Cerebellar nuclear complex (tissue), 1 donor: Measurements from ENCODE around the gene PURB.
"Not testable (repeated sequence)": the region's sequence is repeated elsewhere in the genome, so short reads cannot be mapped to it uniquely, and the experiment has no call there.

Experiments
- DNase-seq, 2 experiments: peaks; one replicate each; lab custom pipeline; 2025; lab: John Stamatoyannopoulos, UW

Gene PURB

GRCh38 chr7:44885394-44886317 is at the start of gene PURB:
TSS of gene PURB (minus strand) at chr7:44885530. CDS start at chr7:44885348, 182 bp downstream.
- peak in 1 of 2 experiments; percentile 58 for DNase-seq

GRCh38 chr7:44935016-44935415 is 49.7 kb upstream of the PURB start:
- DNase-seq, result no peak

GRCh38 chr7:44934510-44934909 is 49.2 kb upstream of the PURB start:
- DNase-seq, result not testable (repeated sequence)

GRCh38 chr7:44930921-44931320 is 45.6 kb upstream of the PURB start:
- no peak for DNase-seq

- no peak for DNase-seq
Observed at GRCh38 chr7:44922351-44922694, 37.0 kb upstream of the PURB start.

- DNase-seq, result peak in 1 of 2 experiments; percentile 73
Observed at GRCh38 chr7:44921607-44922350, 36.4 kb upstream of the PURB start.

- DNase-seq, result no peak
Observed at GRCh38 chr7:44920119-44920518, 34.8 kb upstream of the PURB start.

GRCh38 chr7:44918029-44918428 is 32.7 kb upstream of the PURB start:
- no peak for DNase-seq

- no peak for DNase-seq
Observed at GRCh38 chr7:44917465-44917864, 32.1 kb upstream of the PURB start.

GRCh38 chr7:44914992-44915607 is 29.8 kb upstream of the PURB start:
- no peak for DNase-seq

GRCh38 chr7:44912775-44913347 is 27.5 kb upstream of the PURB start:
- peak in 1 of 2 experiments; percentile 11 for DNase-seq

- peak in 1 of 2 experiments; percentile 6 for DNase-seq
Observed at GRCh38 chr7:44911911-44912310, 26.6 kb upstream of the PURB start.

- no peak for DNase-seq
Observed at GRCh38 chr7:44909596-44910389, 24.5 kb upstream of the PURB start.

- DNase-seq, result no peak
Observed at GRCh38 chr7:44906965-44907364, 21.6 kb upstream of the PURB start.

- DNase-seq, result no peak
Observed at GRCh38 chr7:44905002-44905635, 19.8 kb upstream of the PURB start.

GRCh38 chr7:44899443-44899842 is 14.1 kb upstream of the PURB start:
- DNase-seq, result no peak

- no peak for DNase-seq
Observed at GRCh38 chr7:44898039-44898438, 12.7 kb upstream of the PURB start.

GRCh38 chr7:44897309-44897708 is 12.0 kb upstream of the PURB start:
- DNase-seq, result no peak

GRCh38 chr7:44894888-44895580 is 9.7 kb upstream of the PURB start:
- peak; percentile 39 to 67 for DNase-seq

- DNase-seq, result no peak
Observed at GRCh38 chr7:44893710-44894234, 8.4 kb upstream of the PURB start.
